ENCODE data around the gene HTRA3.

- TF ChIP-seq TOX (CRISPR knock-in tag; IDR thresholded peaks at IDR 0.05; ENCODE audit: borderline replicate concordance) (no peak), ARNTL (CRISPR knock-in tag; IDR thresholded peaks at IDR 0.05; ENCODE audit: borderline replicate concordance, low read depth) (no peak), CSDC2 (CRISPR knock-in tag; IDR thresholded peaks at IDR 0.05) (no peak), ZC3H10 (CRISPR knock-in tag; IDR thresholded peaks at IDR 0.05) (no peak)
These were observed 21.5 kb upstream of the HTRA3 start for GRCh38 chr4:8248091-8248490.

Measured in SK-N-SH treated with all-trans-retinoic acid at 6 μM for 48 hours (cell line).